ENCODE data around the gene PEPD. TPM values are rescaled to one million over a fixed set of nuclear protein-coding genes. Genes with fewer than 3 reads are reported as not detected.

PEPD gene
- total RNA-seq, 2 experiments from 2014 or later = 17.5 to 23.0 TPM

DNA sequence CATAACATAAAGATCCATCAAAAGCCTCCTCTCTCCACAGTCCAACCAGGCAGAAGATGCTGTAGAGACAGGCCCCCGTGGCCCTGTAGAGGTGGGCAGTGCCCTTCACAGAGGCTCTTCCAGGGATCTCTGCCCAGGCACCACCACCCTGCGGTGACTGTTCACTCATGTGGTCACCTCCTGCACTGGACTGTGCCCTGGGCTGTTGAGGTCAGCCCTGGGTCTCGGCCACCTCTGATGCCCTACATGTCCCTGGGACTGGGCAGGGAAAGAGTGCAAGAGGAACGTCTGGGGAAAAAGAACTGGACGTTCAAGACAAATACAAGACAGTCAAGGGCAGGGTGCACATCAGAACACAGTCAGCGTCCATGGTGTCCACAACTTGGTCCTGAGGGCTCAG, 22.3 kb downstream of the PEPD start:
- H3K27me3 Mint-ChIP-seq = no peaks in the 10 kb centered on the region
- H3K36me3 Mint-ChIP-seq (ENCODE audit: low read depth) = peaks cover 30% of the 10 kb centered on the region
- TF ChIP-seq, protein P1, sequence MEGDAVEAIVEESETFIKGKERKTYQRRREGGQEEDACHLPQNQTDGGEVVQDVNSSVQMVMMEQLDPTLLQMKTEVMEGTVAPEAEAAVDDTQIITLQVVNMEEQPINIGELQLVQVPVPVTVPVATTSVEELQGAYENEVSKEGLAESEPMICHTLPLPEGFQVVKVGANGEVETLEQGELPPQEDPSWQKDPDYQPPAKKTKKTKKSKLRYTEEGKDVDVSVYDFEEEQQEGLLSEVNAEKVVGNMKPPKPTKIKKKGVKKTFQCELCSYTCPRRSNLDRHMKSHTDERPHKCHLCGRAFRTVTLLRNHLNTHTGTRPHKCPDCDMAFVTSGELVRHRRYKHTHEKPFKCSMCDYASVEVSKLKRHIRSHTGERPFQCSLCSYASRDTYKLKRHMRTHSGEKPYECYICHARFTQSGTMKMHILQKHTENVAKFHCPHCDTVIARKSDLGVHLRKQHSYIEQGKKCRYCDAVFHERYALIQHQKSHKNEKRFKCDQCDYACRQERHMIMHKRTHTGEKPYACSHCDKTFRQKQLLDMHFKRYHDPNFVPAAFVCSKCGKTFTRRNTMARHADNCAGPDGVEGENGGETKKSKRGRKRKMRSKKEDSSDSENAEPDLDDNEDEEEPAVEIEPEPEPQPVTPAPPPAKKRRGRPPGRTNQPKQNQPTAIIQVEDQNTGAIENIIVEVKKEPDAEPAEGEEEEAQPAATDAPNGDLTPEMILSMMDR (IDR thresholded peaks at IDR 0.05) = no peak
- no peaks in the 10 kb centered on the region for H3K27me3 ChIP-seq (ENCODE audit: control insufficient read depth in 1 of 2, insufficient read depth in 2 of 2, low read length in 2 of 2)
- no peak for ATAC-seq (ENCODE audit: poor library complexity)
- no peak overlapping the region for H3K27ac Mint-ChIP-seq
- no peak overlapping the region for H3K4me3 Mint-ChIP-seq
- peaks cover 14% of the 10 kb centered on the region for H3K36me3 ChIP-seq (ENCODE audit: insufficient read depth, low read length)
- ChIA-PET CTCF (no interaction called here), POLR2A (no interaction called here)
- no peak for DNase-seq
- peaks cover 3% of the 10 kb centered on the region for H3K4me1 ChIP-seq (ENCODE audit: insufficient read depth, low read length)
- no peak overlapping the region for H3K4me3 ChIP-seq (ENCODE audit: low read length)
- intact Hi-C loops (cut with DNase I, micrococcal nuclease) = no loop called here
- no peaks in the 10 kb centered on the region for H3K9me3 Mint-ChIP-seq
- H3K27ac ChIP-seq (ENCODE audit: low read depth in 1 of 2, low read length in 2 of 2) = no peak overlapping the region
- H3K4me1 Mint-ChIP-seq (ENCODE audit: low read depth) = no peaks in the 10 kb centered on the region
- H3K9me3 ChIP-seq (ENCODE audit: control insufficient read depth in 1 of 2, insufficient read depth in 1 of 2, low read length in 2 of 2) = no peaks in the 10 kb centered on the region

DNA sequence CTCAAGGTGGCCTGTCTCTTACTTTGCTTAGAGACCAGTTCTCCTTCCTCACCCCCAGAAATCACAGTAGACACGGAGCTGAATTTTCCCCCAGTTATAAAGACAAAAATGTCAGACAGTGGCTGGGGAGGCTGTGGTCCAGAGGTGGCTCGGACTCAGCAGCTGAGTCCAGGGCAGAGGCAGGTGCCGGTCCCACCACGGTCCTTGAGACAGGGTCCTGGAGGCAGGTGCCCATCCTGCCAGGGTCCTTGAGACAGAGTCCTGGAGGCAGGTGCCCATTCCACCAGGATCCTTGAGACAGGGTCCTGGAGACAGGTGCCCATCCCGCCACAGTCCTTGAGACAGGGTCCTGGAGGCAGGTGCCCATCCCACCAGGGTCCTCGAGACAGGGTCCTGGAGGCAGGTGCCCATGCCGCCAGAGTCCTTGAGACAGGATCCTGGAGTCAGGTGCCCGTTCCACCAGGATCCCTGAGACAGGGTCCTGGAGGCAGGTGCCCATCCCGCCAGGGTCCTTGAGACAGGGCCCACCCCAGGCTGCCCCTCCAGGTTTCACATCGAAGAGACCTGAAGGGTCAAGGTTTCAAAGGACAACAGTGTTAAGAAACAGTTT, 23.1 kb downstream of the PEPD start:
- H3K4me1 ChIP-seq (ENCODE audit: insufficient read depth, low read length) = peaks cover 3% of the 10 kb centered on the region
- Mint-ChIP-seq H3K36me3 (ENCODE audit: low read depth) (peaks cover 30% of the 10 kb centered on the region), H3K4me3 (no peak overlapping the region), H3K4me1 (ENCODE audit: low read depth) (no peaks in the 10 kb centered on the region), H3K9me3 (no peaks in the 10 kb centered on the region), H3K27ac (no peak overlapping the region), H3K27me3 (no peaks in the 10 kb centered on the region)
- H3K27ac ChIP-seq (ENCODE audit: low read depth in 1 of 2, low read length in 2 of 2) = no peak overlapping the region
- TF ChIP-seq, protein P1 (IDR thresholded peaks at IDR 0.05) = no peak
- ChIA-PET POLR2A (no interaction called here), CTCF (no interaction called here)
- ATAC-seq (ENCODE audit: poor library complexity) (no peak), DNase-seq (no peak)
- H3K9me3 ChIP-seq (ENCODE audit: control insufficient read depth in 1 of 2, insufficient read depth in 1 of 2, low read length in 2 of 2) = no peaks in the 10 kb centered on the region
- intact Hi-C loops (cut with DNase I, micrococcal nuclease) = no loop called here
- H3K4me3 ChIP-seq (ENCODE audit: low read length) = no peak overlapping the region
- peaks cover 14% of the 10 kb centered on the region for H3K36me3 ChIP-seq (ENCODE audit: insufficient read depth, low read length)
- no peaks in the 10 kb centered on the region for H3K27me3 ChIP-seq (ENCODE audit: control insufficient read depth in 1 of 2, insufficient read depth in 2 of 2, low read length in 2 of 2)

DNA sequence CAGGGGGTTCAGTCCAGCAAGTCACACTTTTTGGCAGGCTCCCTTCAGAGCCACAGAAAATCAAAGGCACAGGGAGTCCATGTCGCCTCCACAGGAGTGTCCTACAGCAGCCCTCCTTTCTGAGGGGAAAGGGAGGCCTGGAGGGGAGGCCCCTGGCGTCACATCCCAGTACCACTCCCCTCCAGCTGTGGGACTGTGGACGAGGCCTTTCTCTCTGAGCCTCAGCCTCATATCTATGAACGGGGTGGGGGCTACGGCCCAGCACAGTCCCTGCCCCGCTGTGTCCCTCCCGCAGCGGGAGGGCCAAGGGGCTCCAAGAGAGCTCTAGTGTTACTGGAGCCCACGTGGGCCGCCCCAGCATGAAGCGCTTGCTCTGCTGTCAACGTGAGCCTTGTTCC, 23.8 kb downstream of the PEPD start:
- no peaks in the 10 kb centered on the region for H3K9me3 Mint-ChIP-seq
- no peak overlapping the region for H3K27ac ChIP-seq (ENCODE audit: low read depth in 1 of 2, low read length in 2 of 2)
- ATAC-seq (ENCODE audit: poor library complexity) (no peak), DNase-seq (no peak)
- POLR2A ChIA-PET = no interaction called here
- no peaks in the 10 kb centered on the region for H3K27me3 Mint-ChIP-seq
- H3K27me3 ChIP-seq (ENCODE audit: control insufficient read depth in 1 of 2, insufficient read depth in 2 of 2, low read length in 2 of 2) = no peaks in the 10 kb centered on the region
- intact Hi-C loops (cut with DNase I, micrococcal nuclease) = no loop called here
- no peaks in the 10 kb centered on the region for H3K4me1 Mint-ChIP-seq (ENCODE audit: low read depth)
- H3K27ac Mint-ChIP-seq = no peak overlapping the region
- no peaks in the 10 kb centered on the region for H3K4me1 ChIP-seq (ENCODE audit: insufficient read depth, low read length)
- peaks cover 14% of the 10 kb centered on the region for H3K36me3 ChIP-seq (ENCODE audit: insufficient read depth, low read length)
- no peak overlapping the region for H3K4me3 Mint-ChIP-seq
- TF ChIP-seq, protein P1 (IDR thresholded peaks at IDR 0.05) = no peak
- H3K4me3 ChIP-seq (ENCODE audit: low read length) = no peak overlapping the region
- peaks cover 30% of the 10 kb centered on the region for H3K36me3 Mint-ChIP-seq (ENCODE audit: low read depth)
- CTCF ChIA-PET = no interaction called here
- H3K9me3 ChIP-seq (ENCODE audit: control insufficient read depth in 1 of 2, insufficient read depth in 1 of 2, low read length in 2 of 2) = no peaks in the 10 kb centered on the region

All from CD4-positive, alpha-beta T cell (primary cell).